OCI-LY7 (cell line): ENCODE results near the gene CIP2A.

Experiments
- EZH2phosphoT487 ChIP-seq: fragments of 200-600 bp; sonication (generic); IDR thresholded peaks from 2 replicates; pipeline ENCODE4 v1.6.1; 2018; ENCODE audit warnings: low read depth, borderline replicate concordance, mild to moderate bottlenecking, mixed run types, antibody characterized with exemption, low read length, moderate library complexity, mixed read lengths
- TF ChIP-seq, protein P1 (sequence below): fragments of 200-600 bp; sonication (generic); conservative IDR thresholded peaks from 2 replicates; pipeline ENCODE4 v1.5.1; 2014; ENCODE audit warnings: mild to moderate bottlenecking, antibody characterized with exemption, low read length, moderate library complexity, mixed read lengths

DNA sequence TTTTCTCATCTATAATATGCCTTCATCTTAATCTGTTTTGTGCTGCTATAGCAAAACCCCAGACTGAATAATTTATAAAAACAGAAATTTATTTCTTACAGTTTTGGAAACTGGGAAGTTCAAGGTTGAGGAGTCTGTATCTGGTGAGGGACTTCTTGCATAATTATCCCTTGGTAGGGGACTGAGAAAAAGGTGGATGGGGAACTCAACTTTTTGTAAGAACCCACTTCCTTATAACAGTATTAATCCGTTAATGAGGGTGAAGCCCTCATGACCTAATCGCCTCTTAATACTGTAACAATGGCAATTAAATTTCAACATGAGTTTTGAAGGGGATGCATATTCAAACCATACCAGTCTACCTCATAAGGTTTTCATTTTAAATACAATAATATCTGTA is 61.4 kb downstream of the CIP2A start:
- TF ChIP-seq, protein P1, sequence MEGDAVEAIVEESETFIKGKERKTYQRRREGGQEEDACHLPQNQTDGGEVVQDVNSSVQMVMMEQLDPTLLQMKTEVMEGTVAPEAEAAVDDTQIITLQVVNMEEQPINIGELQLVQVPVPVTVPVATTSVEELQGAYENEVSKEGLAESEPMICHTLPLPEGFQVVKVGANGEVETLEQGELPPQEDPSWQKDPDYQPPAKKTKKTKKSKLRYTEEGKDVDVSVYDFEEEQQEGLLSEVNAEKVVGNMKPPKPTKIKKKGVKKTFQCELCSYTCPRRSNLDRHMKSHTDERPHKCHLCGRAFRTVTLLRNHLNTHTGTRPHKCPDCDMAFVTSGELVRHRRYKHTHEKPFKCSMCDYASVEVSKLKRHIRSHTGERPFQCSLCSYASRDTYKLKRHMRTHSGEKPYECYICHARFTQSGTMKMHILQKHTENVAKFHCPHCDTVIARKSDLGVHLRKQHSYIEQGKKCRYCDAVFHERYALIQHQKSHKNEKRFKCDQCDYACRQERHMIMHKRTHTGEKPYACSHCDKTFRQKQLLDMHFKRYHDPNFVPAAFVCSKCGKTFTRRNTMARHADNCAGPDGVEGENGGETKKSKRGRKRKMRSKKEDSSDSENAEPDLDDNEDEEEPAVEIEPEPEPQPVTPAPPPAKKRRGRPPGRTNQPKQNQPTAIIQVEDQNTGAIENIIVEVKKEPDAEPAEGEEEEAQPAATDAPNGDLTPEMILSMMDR, result no peak
- TF ChIP-seq EZH2phosphoT487, result no peak
